GM13977 (cell line): ENCODE data around the gene WDFY4.

ENCODE experiments used
- DNase-seq: peaks from one replicate; pipeline ENCODE4 v3.0.0; 2012; ENCODE audit warnings: low spot score
- in situ Hi-C: fragments of 300-500 bp; cut with MboI; formaldehyde crosslinking; loops from one replicate; pipeline ENCODE4 v1.12.0; 2022; ENCODE audit warnings: low sequenced_read_pairs, low pct_unique_long_range_greater_than_20kb, mixed read lengths, inconsistent platforms; ENCODE audit not compliant: unreplicated experiment
- TF ChIP-seq, protein P1 (sequence below): IDR thresholded peaks from 2 replicates; pipeline ENCODE4 v1.5.1; 2012; ENCODE audit warnings: mild to moderate bottlenecking, control low read depth; ENCODE audit not compliant: insufficient read depth; ENCODE audit errors: extremely low read depth, missing control alignments

The WDFY4 gene

DNA sequence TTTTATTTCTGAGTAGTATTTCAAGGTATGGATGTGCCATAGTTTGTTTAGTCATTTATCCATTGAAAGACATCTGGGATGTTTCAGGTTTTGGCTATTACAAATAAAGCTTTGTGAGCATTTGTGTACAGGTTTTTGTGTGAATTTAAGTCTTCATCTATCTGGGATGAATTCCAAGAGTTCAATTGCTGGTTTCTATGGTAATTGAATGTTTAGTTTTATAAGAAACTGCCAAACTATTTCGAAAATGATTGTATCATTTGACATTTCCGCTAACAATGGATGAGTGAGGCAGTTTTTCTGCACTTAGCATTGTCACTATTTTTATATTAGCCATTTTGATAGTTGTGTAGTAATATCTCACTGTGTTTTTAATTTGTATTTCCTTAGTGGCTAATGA is 99.4 kb downstream of the WDFY4 start:
- in situ Hi-C loops, result no loop called here
- DNase-seq, result no peak
- TF ChIP-seq, protein P1, sequence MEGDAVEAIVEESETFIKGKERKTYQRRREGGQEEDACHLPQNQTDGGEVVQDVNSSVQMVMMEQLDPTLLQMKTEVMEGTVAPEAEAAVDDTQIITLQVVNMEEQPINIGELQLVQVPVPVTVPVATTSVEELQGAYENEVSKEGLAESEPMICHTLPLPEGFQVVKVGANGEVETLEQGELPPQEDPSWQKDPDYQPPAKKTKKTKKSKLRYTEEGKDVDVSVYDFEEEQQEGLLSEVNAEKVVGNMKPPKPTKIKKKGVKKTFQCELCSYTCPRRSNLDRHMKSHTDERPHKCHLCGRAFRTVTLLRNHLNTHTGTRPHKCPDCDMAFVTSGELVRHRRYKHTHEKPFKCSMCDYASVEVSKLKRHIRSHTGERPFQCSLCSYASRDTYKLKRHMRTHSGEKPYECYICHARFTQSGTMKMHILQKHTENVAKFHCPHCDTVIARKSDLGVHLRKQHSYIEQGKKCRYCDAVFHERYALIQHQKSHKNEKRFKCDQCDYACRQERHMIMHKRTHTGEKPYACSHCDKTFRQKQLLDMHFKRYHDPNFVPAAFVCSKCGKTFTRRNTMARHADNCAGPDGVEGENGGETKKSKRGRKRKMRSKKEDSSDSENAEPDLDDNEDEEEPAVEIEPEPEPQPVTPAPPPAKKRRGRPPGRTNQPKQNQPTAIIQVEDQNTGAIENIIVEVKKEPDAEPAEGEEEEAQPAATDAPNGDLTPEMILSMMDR, result no peak

DNA sequence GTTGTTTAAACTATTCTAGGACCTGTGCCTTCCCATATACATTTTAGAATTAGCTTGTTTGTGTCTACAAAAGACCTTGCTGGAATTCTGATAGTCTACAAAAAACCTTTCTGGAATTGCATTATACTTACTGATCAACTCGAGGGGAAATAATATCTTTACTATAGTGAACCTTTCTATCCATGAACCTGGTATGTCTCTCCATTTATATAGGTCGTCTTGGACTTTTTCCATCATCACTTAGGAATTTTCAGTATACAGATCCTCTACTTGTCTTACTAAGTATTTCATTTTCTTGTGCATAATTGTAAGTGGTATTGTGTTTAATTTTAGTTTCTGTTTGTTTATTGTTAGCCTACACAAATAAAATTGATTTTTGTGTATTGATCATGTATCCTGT is 101.1 kb downstream of the WDFY4 start:
- no peak for DNase-seq
- TF ChIP-seq, protein P1, result no peak
- in situ Hi-C loops, result no loop called here

DNA sequence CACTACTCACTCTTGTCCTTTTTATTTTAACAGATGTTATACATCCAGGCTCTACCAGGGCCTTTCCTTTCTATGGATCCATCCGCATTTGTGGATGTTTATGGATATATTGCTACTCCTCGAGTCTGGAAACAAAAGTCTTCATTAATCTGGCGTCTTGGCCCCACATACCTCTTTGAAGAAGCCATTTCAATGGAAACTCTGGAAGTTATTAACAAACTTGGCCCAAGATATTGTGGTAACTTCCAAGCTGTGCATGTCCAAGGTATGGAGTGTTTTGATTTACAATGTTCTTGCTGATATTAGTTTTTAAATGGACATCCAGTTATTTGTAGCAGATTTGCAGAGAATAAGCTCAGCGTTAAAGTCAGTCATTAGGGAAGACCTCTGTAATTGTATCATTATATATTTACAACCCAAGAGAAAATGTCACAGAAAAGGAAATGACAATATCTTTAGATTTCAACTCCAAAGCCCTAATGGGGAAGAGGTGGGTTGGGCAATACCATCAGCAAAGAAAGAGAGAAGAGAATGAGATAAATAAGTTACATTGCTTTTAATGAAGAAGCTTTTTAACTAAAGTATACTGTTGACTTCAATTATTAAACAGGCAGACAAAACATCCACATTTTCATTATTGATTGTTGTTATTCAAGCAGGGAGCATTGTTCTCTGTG is 102.1 kb downstream of the WDFY4 start:
- TF ChIP-seq, protein P1, result no peak
- DNase-seq, result no peak
- in situ Hi-C loops, result no loop called here

DNA sequence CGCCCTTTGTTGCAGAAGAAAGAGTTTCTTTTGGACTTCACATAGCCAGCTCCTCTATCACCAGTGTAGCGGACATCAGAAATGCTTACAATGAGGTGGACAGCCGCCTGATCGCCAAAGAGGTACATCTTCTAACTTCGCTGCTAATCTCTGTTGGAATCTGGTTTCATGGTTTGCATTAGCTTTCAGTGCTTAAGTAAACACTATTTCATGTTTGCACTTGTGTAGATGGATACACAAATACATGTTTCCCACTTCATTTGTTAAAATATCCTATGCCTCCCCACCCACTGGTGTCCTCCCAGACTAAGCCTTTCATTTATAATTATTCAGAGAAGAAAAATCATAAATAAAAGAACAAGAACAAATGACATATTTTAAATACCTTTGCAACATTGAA is 103.9 kb downstream of the WDFY4 start:
- in situ Hi-C loops, result no loop called here
- no peak for DNase-seq
- TF ChIP-seq, protein P1, result no peak

DNA sequence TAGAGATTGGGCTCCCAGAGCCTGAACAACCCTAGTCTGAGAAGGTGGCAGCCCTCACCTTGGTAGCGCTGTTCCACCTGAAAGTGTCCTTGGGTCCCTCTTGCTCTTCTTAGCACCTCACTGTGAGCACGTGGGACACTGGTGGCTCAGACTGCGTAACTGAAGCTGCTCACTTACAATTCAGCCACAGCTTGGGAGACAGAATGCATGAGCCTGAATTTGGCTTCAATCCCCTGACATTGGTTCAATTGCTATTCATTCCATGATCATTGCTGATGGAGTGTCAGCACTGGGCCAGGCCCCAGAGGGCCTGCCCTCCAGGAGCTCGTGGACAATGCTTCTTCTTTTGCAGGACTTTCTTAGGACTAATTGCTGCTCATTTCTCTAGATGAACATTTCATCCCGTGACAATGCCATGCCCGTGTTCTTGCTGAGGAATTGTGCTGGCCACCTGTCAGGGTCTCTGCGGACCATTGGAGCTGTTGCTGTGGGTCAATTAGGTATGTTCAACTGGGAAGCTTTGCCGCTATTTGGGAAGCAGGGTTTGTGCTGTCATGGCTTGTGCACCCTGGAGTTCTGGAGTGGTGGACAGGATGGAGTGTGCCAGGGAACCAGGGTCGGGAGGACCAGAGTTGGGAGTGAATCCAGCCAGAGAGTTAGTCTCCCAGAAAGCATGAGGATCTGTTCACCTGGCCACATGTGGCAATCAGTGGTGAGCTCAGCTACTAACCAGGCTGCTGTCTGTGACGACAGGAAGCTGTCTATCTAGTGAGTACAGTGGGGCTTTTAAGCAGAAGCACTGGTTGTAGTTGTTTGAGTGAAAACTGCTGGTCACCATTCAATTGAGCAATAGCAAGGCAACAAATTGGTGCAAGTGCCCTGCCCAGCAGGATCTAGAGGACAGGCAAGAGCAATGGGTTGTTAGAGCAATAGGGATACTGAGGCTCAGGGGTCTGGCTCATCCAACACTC is 105.1 kb downstream of the WDFY4 start:
- no peak for DNase-seq
- in situ Hi-C loops, result no loop called here
- TF ChIP-seq, protein P1, result no peak

DNA sequence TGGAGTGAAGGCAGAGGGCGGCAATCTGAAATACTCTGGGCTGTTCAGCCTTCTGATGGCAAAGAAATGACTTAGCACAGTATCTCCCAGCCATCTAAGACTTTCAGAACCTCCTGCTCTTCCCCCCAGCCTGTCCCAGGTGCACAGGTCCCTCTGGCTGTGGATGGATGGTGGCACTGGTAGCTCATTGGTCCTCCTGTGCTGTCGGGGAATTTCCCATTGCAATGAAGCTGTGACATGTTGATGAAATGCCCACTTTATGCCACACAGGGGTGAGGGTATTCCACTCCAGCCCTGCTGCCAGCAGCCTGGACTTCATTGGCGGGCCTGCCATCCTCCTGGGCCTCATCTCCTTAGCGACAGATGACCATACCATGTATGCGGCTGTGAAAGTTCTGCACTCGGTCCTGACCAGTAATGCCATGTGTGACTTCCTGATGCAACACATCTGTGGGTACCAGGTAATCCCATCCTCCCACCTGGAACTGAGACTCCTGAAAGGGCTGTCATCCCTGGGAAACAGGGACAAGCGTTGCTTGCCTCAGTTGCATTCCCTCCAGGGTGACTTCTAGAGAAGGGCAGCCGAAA is 105.9 kb downstream of the WDFY4 start:
- TF ChIP-seq, protein P1, result no peak
- no peak for DNase-seq
- in situ Hi-C loops, result no loop called here
